Glutamatergic neuron (in vitro differentiated cells): ENCODE data around the gene INS. TPM values are rescaled to one million over a fixed set of nuclear protein-coding genes. Genes with fewer than 3 reads are reported as not detected.
"Not testable (repeated sequence)": the region's sequence is repeated elsewhere in the genome, so short reads cannot be mapped to it uniquely, and the experiment has no call there.

Experiments used
- DNase-seq: peaks from one replicate; pipeline ENCODE4 v3.0.0; 2022
- H3K27ac Mint-ChIP-seq: one replicate; pipeline ENCODE4 v1.8.0; 2020; ENCODE audit warnings: mild to moderate bottlenecking, mixed read lengths, inconsistent platforms; ENCODE audit not compliant: unreplicated experiment
- H3K27me3 Mint-ChIP-seq: one replicate; pipeline ENCODE4 v1.8.0; 2020; ENCODE audit warnings: mild to moderate bottlenecking, moderate library complexity, mixed read lengths, inconsistent platforms; ENCODE audit not compliant: unreplicated experiment
- H3K36me3 Mint-ChIP-seq: one replicate; pipeline ENCODE4 v1.8.0; 2020; ENCODE audit warnings: mild to moderate bottlenecking, mixed read lengths, inconsistent platforms; ENCODE audit not compliant: unreplicated experiment
- H3K4me1 Mint-ChIP-seq: one replicate; pipeline ENCODE4 v1.8.0; 2020; ENCODE audit warnings: mild to moderate bottlenecking, low read depth, mixed read lengths, inconsistent platforms; ENCODE audit not compliant: unreplicated experiment
- H3K4me3 Mint-ChIP-seq: one replicate; pipeline ENCODE4 v1.8.0; 2020; ENCODE audit warnings: mild to moderate bottlenecking, mixed read lengths, inconsistent platforms; ENCODE audit not compliant: unreplicated experiment
- H3K9me3 Mint-ChIP-seq: one replicate; pipeline ENCODE4 v1.8.0; 2020; ENCODE audit warnings: mild to moderate bottlenecking, moderate library complexity, mixed read lengths, inconsistent platforms; ENCODE audit not compliant: unreplicated experiment
- CTCF ChIP-seq: fragments of 200-600 bp; sonication (generic); IDR thresholded peaks from one replicate; pipeline ENCODE4 v1.5.0; 2021; ENCODE audit not compliant: partially characterized antibody, unreplicated experiment
- total RNA-seq: library from RNA; stranded (reverse); fragmentation: NEBNext Ultra II Directional; extraction: Animal tissue kit (Norgen Biotek cat#: 25700); gene quantifications from one replicate; pipeline ENCODE4 v1.2.1, GENCODE V29; 2021; ENCODE audit not compliant: unreplicated experiment

INS gene
- total RNA-seq, 1 donor from 2014 or later = not detected

- H3K9me3 Mint-ChIP-seq = peaks cover 13% of the 10 kb centered on the region
- H3K4me3 Mint-ChIP-seq = no peak overlapping the region
- no peak overlapping the region for H3K27ac Mint-ChIP-seq
- no peak for TF ChIP-seq CTCF
- peaks cover 5% of the 10 kb centered on the region for H3K4me1 Mint-ChIP-seq
- no peaks in the 10 kb centered on the region for H3K36me3 Mint-ChIP-seq
- DNase-seq = no peak
- H3K27me3 Mint-ChIP-seq = peaks cover 12% of the 10 kb centered on the region
Measured at GRCh38 chr11:2195756-2196088, 34.7 kb upstream of the INS start.

- peak; percentile 87 for DNase-seq
- H3K4me1 Mint-ChIP-seq = peaks cover 6% of the 10 kb centered on the region
- H3K36me3 Mint-ChIP-seq = no peaks in the 10 kb centered on the region
- peaks cover 12% of the 10 kb centered on the region for H3K9me3 Mint-ChIP-seq
- no peak overlapping the region for H3K27ac Mint-ChIP-seq
- no peak overlapping the region for H3K4me3 Mint-ChIP-seq
- H3K27me3 Mint-ChIP-seq = peaks cover 8% of the 10 kb centered on the region
- peak; percentile 99 for TF ChIP-seq CTCF
Measured at GRCh38 chr11:2194877-2195755, 34.1 kb upstream of the INS start.

DNA sequence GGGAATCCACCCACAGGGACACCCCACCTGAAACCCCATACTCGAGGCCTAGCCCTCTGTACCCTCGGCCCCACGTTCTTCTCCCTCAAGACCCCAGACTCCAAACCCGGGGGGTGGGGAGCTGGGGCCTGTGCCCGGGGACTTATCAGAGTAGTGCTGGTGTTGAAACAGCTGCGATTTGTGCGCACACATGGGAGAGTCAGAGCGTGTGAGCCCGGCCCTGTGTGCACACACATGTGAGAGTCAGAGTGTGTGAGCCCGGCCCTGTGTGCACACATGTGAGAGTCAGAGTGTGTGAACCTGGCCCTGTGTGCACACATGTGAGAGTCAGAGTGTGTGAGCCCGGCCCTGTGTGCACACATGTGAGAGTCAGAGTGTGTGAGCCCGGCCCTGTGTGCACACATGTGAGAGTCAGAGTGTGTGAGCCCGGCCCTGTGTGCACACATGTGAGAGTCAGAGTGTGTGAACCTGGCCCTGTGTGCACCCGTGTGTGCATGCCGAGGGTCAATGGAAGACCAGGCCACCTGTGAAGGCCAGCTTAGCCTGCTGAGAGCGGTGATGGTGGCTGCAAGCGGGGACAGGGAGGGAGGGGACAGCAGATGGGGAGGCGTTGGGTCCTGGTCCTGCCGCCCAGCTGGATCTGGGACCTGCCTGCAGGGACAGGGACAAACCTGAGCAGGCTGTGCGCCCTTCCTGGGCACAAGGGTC, 33.0 kb upstream of the INS start:
- not testable (repeated sequence) for DNase-seq, H3K4me1 Mint-ChIP-seq, H3K27ac Mint-ChIP-seq, H3K36me3 Mint-ChIP-seq, H3K4me3 Mint-ChIP-seq, H3K27me3 Mint-ChIP-seq
- H3K9me3 Mint-ChIP-seq = peaks cover 12% of the 10 kb centered on the region

- no peak for TF ChIP-seq CTCF
- no peaks in the 10 kb centered on the region for H3K36me3 Mint-ChIP-seq
- H3K27ac Mint-ChIP-seq = no peak overlapping the region
- no peak overlapping the region for H3K4me3 Mint-ChIP-seq
- peaks cover 15% of the 10 kb centered on the region for H3K9me3 Mint-ChIP-seq
- peaks cover 11% of the 10 kb centered on the region for H3K27me3 Mint-ChIP-seq
- H3K4me1 Mint-ChIP-seq = peaks cover 6% of the 10 kb centered on the region
- no peak for DNase-seq
Measured at GRCh38 chr11:2193099-2193887, 32.3 kb upstream of the INS start.

DNA sequence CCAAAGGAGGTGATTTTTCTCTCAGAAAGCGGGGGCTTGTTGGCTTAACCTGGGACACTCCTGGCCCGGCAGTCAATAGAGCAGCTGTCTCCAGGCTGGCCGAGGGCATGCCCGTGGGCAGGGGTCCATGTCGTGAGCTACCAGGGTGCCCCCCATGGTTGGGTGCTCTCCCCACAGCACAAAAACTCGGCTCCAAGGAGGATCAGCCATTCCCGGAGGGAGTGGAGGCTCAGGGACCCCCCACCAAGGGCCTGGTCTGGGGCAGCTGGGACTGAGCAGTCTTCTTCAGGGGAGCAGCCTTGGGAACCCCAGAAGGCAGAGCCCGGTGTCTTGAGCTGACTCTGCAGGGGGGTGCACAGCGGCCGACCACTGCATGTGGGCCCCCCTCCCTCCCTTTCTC, 31.4 kb upstream of the INS start:
- H3K9me3 Mint-ChIP-seq = peaks cover 15% of the 10 kb centered on the region
- no peak overlapping the region for H3K27ac Mint-ChIP-seq
- H3K27me3 Mint-ChIP-seq = peaks cover 11% of the 10 kb centered on the region
- no peaks in the 10 kb centered on the region for H3K36me3 Mint-ChIP-seq
- DNase-seq = no peak
- H3K4me1 Mint-ChIP-seq = peaks cover 4% of the 10 kb centered on the region
- H3K4me3 Mint-ChIP-seq = no peak overlapping the region
- no peak for TF ChIP-seq CTCF
